A673 (cell line): ENCODE measurements around the gene FAM72C. TPM values are rescaled to one million over a fixed set of nuclear protein-coding genes. Genes with fewer than 3 reads are reported as not detected.
"Not testable (repeated sequence)": the region's sequence is repeated elsewhere in the genome, so short reads cannot be mapped to it uniquely, and the experiment has no call there.

Experiments
- BruUV-seq: library from RNA; stranded (reverse); fragments of 400-500 nt; replicated peaks from 2 replicates; lab custom pipeline; 2021; lab: Mats Ljungman, UMichigan
- CTCF ChIA-PET: fragments of 300-600 bp; sonication (Branson Sonifier 250); formaldehyde crosslinking; loops from one replicate; lab custom pipeline; 2022; ENCODE audit warnings: antibody characterized with exemption; lab: Charles Lee
- POLR2A ChIA-PET: fragments of 300-600 bp; sonication (Branson Sonifier 250); formaldehyde crosslinking; loops from one replicate; lab custom pipeline; 2022; ENCODE audit warnings: antibody characterized with exemption; ENCODE audit not compliant: low non-redundant PET; lab: Charles Lee
- DNase-seq: peaks from one replicate; pipeline ENCODE4 v3.0.0-alpha.2; 2015; ENCODE audit warnings: low spot score
- H3K27ac ChIP-seq: fragments of 200-600 bp; sonication (generic); 2 replicates; pipeline ENCODE4 v1.5.1; 2016; ENCODE audit warnings: mixed run types, low read depth, mild to moderate bottlenecking, mixed read lengths, antibody characterized with exemption, low read length; ENCODE audit not compliant: poor library complexity, severe bottlenecking
- H3K27me3 ChIP-seq: fragments of 200-600 bp; sonication (generic); replicated peaks from 2 replicates; pipeline ENCODE4 v1.6.1; 2017; ENCODE audit warnings: mixed run types, low read depth, mild to moderate bottlenecking, mixed read lengths, antibody characterized with exemption, low read length; ENCODE audit not compliant: insufficient read depth, poor library complexity
- H3K36me3 ChIP-seq: fragments of 200-600 bp; sonication (generic); 2 replicates; pipeline ENCODE4 v1.6.1; 2016; ENCODE audit warnings: mixed run types, mild to moderate bottlenecking, mixed read lengths, antibody characterized with exemption, low read length; ENCODE audit not compliant: insufficient read depth, poor library complexity, severe bottlenecking
- H3K4me1 ChIP-seq: fragments of 200-600 bp; sonication (generic); 2 replicates; pipeline ENCODE4 v1.6.1; 2017; ENCODE audit warnings: mixed run types, mild to moderate bottlenecking, mixed read lengths, antibody characterized with exemption, low read length; ENCODE audit not compliant: insufficient read depth, poor library complexity, severe bottlenecking
- H3K4me3 ChIP-seq: fragments of 200-600 bp; sonication (generic); 2 replicates; pipeline ENCODE4 v1.5.1; 2016; ENCODE audit warnings: low read depth, mixed run types, mild to moderate bottlenecking, mixed read lengths, low read length; ENCODE audit not compliant: poor library complexity, severe bottlenecking
- H3K9me3 ChIP-seq: fragments of 200-600 bp; sonication (generic); 2 replicates; pipeline ENCODE4 v1.6.1; 2016; ENCODE audit warnings: mixed run types, low read depth, mild to moderate bottlenecking, mixed read lengths, antibody characterized with exemption, low read length; ENCODE audit not compliant: poor library complexity, severe bottlenecking
- intact Hi-C: fragments of 100-400 bp; cut with micrococcal nuclease; formaldehyde crosslinking; loops from one replicate; pipeline ENCODE4 v1.10.0; 2022; ENCODE audit not compliant: unreplicated experiment
- total RNA-seq: library from RNA; stranded (reverse); gene quantifications from 2 replicates; pipeline ENCODE4 v1.2.3, GENCODE V29; 2021
- TF ChIP-seq, protein P1 (sequence below): fragments of 300-800, 200-600 bp; sonication (generic); conservative IDR thresholded peaks from 2 replicates; pipeline ENCODE4 v1.5.1; 2017; ENCODE audit warnings: low read depth, mild to moderate bottlenecking, antibody characterized with exemption, low read length, moderate library complexity, mixed read lengths

Gene FAM72C
- total RNA-seq, 1 experiment from 2014 or later, result 15.6 TPM

DNA sequence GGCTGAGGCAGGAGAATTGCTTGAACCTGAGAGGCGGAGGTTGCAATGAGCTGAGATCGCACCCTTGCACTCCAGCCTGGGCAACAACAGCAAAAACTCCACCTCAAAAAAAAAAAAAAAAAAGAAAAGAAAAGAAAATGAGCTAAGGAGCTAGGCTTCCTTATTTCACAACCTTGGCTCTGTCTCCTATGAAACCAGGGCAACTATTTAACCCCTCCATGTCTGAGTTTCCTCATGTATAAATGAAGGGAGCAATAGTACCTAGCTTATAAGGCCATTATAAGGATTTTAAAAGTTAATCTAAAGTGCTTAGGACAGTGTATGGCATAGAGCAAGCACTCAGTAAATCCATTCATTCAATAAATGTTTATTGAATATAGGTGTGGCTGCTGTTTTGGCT, 32.9 kb downstream of the FAM72C start:
- H3K9me3 ChIP-seq, CTCF ChIA-PET, DNase-seq, BruUV-seq, H3K36me3 ChIP-seq, POLR2A ChIA-PET, H3K4me1 ChIP-seq, H3K4me3 ChIP-seq, H3K27ac ChIP-seq, intact Hi-C loops, H3K27me3 ChIP-seq: not testable (repeated sequence)

DNA sequence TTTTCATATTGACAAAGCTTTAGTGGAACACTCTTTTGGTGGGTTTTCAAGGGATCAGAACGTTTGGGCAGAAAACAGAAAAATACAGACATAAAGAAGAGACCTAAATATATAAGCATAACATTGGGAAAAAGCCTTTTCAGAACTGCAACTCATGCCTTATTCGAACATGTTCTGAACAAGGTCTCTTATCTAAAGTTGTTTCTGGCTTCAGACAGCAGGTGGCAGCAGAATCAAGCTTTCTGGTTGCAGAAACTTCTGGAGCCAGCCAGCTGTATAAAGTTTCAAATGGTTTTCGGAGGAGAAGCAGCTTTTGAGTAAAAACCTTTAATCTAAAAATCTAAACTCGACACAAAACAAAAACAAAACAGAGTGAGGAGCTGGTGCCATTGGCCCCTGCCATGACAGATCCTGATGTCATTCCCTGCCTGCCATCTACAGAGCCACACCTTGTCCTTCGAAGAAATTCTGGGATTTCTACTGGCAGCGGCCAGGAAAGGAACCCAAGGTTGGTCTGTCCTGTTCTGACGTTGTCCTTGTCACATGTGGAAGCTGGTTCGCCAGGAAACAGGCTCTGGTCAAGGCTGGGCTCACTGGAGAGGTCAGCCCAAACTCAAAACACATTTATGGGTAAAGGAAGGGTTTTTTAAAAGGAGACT, 35.2 kb downstream of the FAM72C start:
- H3K36me3 ChIP-seq, H3K4me1 ChIP-seq, BruUV-seq, H3K27ac ChIP-seq, POLR2A ChIA-PET, H3K4me3 ChIP-seq, CTCF ChIA-PET, intact Hi-C loops, H3K9me3 ChIP-seq, H3K27me3 ChIP-seq: not testable (repeated sequence)
- DNase-seq, result peak; percentile 22
- TF ChIP-seq, protein P1, sequence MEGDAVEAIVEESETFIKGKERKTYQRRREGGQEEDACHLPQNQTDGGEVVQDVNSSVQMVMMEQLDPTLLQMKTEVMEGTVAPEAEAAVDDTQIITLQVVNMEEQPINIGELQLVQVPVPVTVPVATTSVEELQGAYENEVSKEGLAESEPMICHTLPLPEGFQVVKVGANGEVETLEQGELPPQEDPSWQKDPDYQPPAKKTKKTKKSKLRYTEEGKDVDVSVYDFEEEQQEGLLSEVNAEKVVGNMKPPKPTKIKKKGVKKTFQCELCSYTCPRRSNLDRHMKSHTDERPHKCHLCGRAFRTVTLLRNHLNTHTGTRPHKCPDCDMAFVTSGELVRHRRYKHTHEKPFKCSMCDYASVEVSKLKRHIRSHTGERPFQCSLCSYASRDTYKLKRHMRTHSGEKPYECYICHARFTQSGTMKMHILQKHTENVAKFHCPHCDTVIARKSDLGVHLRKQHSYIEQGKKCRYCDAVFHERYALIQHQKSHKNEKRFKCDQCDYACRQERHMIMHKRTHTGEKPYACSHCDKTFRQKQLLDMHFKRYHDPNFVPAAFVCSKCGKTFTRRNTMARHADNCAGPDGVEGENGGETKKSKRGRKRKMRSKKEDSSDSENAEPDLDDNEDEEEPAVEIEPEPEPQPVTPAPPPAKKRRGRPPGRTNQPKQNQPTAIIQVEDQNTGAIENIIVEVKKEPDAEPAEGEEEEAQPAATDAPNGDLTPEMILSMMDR, result peak; percentile 43

- intact Hi-C loops, BruUV-seq, H3K27me3 ChIP-seq, H3K27ac ChIP-seq, H3K4me3 ChIP-seq, CTCF ChIA-PET, H3K4me1 ChIP-seq, H3K36me3 ChIP-seq, POLR2A ChIA-PET, H3K9me3 ChIP-seq, DNase-seq: not testable (repeated sequence)
Observed at GRCh38 chr1:143919127-143919526, 52.7 kb downstream of the FAM72C start.

- intact Hi-C loops, H3K27me3 ChIP-seq, BruUV-seq, H3K27ac ChIP-seq, H3K36me3 ChIP-seq, CTCF ChIA-PET, H3K4me1 ChIP-seq, H3K4me3 ChIP-seq, DNase-seq, H3K9me3 ChIP-seq, POLR2A ChIA-PET: not testable (repeated sequence)
Observed at GRCh38 chr1:143918552-143918951, 53.2 kb downstream of the FAM72C start.

DNA sequence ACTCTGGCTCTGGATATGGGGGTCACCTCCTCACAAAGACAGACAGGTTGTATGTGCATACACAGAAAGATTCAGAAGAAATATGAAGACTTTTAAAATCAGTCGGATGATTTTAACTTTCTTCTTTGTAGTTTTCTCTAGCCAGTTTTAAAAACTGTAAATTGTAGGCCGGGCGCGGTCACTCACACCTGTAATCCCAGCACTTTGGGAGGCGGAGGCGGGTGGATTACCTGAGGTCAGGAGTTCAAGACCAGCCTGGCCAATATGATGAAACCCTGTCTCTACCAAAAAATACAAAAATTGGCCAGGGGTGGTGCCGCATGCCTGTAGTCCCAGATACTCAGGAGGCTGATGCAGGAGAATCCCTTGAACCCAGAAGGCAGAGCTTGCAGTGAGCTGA, 58.1 kb downstream of the FAM72C start:
- intact Hi-C loops, result not testable (repeated sequence)

More for the DNA sequence above, 58.1 kb downstream of the FAM72C start:
- H3K9me3 ChIP-seq, CTCF ChIA-PET, H3K36me3 ChIP-seq, POLR2A ChIA-PET, H3K27ac ChIP-seq, H3K27me3 ChIP-seq, H3K4me1 ChIP-seq, DNase-seq, BruUV-seq, H3K4me3 ChIP-seq: not testable (repeated sequence)
